GM23248 (cell line): ENCODE measurements around the gene DENND5B.

ENCODE experiments used
- EZH2 ChIP-seq: fragments of 200-600 bp; sonication (generic); IDR thresholded peaks from 2 replicates; pipeline ENCODE4 v1.6.1; 2018; ENCODE audit warnings: antibody characterized with exemption, mild to moderate bottlenecking; ENCODE audit not compliant: insufficient read depth, poor library complexity, severe bottlenecking
- EZH2phosphoT487 ChIP-seq: fragments of 200-600 bp; sonication (generic); IDR thresholded peaks from 2 replicates; pipeline ENCODE4 v1.6.1; 2018; ENCODE audit warnings: antibody characterized with exemption, moderate library complexity, mild to moderate bottlenecking, low read depth; ENCODE audit not compliant: insufficient read depth

DNA sequence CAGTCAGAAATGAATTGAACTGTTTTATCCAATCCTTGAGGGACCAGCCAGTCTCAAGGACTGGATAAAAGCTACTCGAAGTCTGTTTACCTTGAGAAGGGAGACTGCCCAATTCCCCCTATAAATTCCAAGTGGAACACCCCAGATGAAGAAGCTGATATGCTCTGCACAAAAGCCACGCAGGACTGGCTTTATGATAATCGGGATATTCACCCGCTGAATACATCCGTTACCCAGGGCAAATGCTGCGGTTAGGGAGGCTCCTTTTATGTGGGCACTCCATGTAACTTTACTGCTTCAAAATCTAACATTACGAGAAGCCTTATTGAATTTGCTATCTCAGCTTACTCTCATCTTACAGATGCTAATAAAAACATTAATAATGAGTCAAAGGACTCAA lies 119.1 kb downstream of the DENND5B start:
- TF ChIP-seq EZH2 (no peak), EZH2phosphoT487 (no peak)
